GM12878 (cell line): ENCODE data around the gene PPP1R2.

ENCODE experiments used
- CHD1 ChIP-seq: IDR thresholded peaks from 2 replicates; pipeline ENCODE4 v1.6.1; 2012; ENCODE audit warnings: low read depth, low read length, improper control_type of control experiment
- TCF12 ChIP-seq: IDR thresholded peaks from 2 replicates; pipeline ENCODE4 v1.6.1; 2011; ENCODE audit warnings: low read depth, mild to moderate bottlenecking, low read length
- TF ChIP-seq, protein P1 (sequence below), 3 experiments: IDR thresholded peaks in 2 of 3; conservative IDR thresholded peaks in 1 of 3; 2 replicates each; pipeline ENCODE4 v1.5.1; 2011; ENCODE audit warnings: low read depth in 3 of 3, low read length in 3 of 3, mild to moderate bottlenecking in 3 of 3, control low read depth in 2 of 3, moderate library complexity in 2 of 3, inconsistent platforms in 1 of 3, mixed read lengths in 1 of 3; ENCODE audit not compliant: control insufficient read depth in 2 of 3, insufficient read depth in 1 of 3; ENCODE audit errors: extremely low read depth in 1 of 3

DNA sequence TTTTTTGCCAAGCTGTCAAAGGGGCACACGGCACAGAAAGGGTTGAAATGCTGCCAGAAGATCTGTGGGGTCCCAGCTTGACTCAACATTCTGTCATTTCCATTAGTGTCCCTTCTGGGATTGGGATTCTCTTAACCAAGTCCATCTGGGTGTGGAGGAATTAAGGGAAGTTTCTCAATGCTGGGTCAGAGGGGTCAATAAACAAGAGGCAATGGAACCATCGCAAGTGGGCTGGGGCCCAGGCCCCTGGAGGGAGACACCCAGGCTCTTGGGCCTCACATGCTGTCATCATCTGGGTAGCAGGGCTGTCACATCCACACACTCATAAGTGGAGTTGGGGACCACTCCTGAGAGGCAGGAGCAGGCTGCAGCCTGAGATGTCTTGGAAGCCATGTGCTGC is 48.7 kb upstream of the PPP1R2 start:
- TF ChIP-seq CHD1 (no peak), TCF12 (no peak)
- TF ChIP-seq, protein P1, sequence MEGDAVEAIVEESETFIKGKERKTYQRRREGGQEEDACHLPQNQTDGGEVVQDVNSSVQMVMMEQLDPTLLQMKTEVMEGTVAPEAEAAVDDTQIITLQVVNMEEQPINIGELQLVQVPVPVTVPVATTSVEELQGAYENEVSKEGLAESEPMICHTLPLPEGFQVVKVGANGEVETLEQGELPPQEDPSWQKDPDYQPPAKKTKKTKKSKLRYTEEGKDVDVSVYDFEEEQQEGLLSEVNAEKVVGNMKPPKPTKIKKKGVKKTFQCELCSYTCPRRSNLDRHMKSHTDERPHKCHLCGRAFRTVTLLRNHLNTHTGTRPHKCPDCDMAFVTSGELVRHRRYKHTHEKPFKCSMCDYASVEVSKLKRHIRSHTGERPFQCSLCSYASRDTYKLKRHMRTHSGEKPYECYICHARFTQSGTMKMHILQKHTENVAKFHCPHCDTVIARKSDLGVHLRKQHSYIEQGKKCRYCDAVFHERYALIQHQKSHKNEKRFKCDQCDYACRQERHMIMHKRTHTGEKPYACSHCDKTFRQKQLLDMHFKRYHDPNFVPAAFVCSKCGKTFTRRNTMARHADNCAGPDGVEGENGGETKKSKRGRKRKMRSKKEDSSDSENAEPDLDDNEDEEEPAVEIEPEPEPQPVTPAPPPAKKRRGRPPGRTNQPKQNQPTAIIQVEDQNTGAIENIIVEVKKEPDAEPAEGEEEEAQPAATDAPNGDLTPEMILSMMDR (IDR thresholded peaks at IDR 0.05 in 2 of 3, conservative IDR thresholded peaks at IDR 0.05 in 1 of 3; ENCODE audit: control insufficient read depth in 2 of 3, extremely low read depth in 1 of 3, insufficient read depth in 1 of 3, low read depth in 3 of 3, low read length in 3 of 3) = no peak
